Glutamatergic neuron (in vitro differentiated cells): ENCODE data around the gene ADAMTS17. TPM values are rescaled to one million over a fixed set of nuclear protein-coding genes. Genes with fewer than 3 reads are reported as not detected.

ENCODE experiments used
- DNase-seq: peaks from one replicate; pipeline ENCODE4 v3.0.0; 2022
- H3K27ac Mint-ChIP-seq: one replicate; pipeline ENCODE4 v1.8.0; 2020; ENCODE audit warnings: mild to moderate bottlenecking, mixed read lengths, inconsistent platforms; ENCODE audit not compliant: unreplicated experiment
- H3K27me3 Mint-ChIP-seq: one replicate; pipeline ENCODE4 v1.8.0; 2020; ENCODE audit warnings: mild to moderate bottlenecking, moderate library complexity, mixed read lengths, inconsistent platforms; ENCODE audit not compliant: unreplicated experiment
- H3K36me3 Mint-ChIP-seq: one replicate; pipeline ENCODE4 v1.8.0; 2020; ENCODE audit warnings: mild to moderate bottlenecking, mixed read lengths, inconsistent platforms; ENCODE audit not compliant: unreplicated experiment
- H3K4me1 Mint-ChIP-seq: one replicate; pipeline ENCODE4 v1.8.0; 2020; ENCODE audit warnings: mild to moderate bottlenecking, low read depth, mixed read lengths, inconsistent platforms; ENCODE audit not compliant: unreplicated experiment
- H3K4me3 Mint-ChIP-seq: one replicate; pipeline ENCODE4 v1.8.0; 2020; ENCODE audit warnings: mild to moderate bottlenecking, mixed read lengths, inconsistent platforms; ENCODE audit not compliant: unreplicated experiment
- H3K9me3 Mint-ChIP-seq: one replicate; pipeline ENCODE4 v1.8.0; 2020; ENCODE audit warnings: mild to moderate bottlenecking, moderate library complexity, mixed read lengths, inconsistent platforms; ENCODE audit not compliant: unreplicated experiment
- total RNA-seq: library from RNA; stranded (reverse); fragmentation: NEBNext Ultra II Directional; extraction: Animal tissue kit (Norgen Biotek cat#: 25700); gene quantifications from one replicate; pipeline ENCODE4 v1.2.1, GENCODE V29; 2021; ENCODE audit not compliant: unreplicated experiment
- TF ChIP-seq, protein P1 (sequence below): fragments of 200-600 bp; sonication (generic); IDR thresholded peaks from one replicate; pipeline ENCODE4 v1.5.0; 2021; ENCODE audit not compliant: partially characterized antibody, unreplicated experiment

Gene ADAMTS17
- total RNA-seq, 1 donor from 2014 or later = 6.8 TPM

DNA sequence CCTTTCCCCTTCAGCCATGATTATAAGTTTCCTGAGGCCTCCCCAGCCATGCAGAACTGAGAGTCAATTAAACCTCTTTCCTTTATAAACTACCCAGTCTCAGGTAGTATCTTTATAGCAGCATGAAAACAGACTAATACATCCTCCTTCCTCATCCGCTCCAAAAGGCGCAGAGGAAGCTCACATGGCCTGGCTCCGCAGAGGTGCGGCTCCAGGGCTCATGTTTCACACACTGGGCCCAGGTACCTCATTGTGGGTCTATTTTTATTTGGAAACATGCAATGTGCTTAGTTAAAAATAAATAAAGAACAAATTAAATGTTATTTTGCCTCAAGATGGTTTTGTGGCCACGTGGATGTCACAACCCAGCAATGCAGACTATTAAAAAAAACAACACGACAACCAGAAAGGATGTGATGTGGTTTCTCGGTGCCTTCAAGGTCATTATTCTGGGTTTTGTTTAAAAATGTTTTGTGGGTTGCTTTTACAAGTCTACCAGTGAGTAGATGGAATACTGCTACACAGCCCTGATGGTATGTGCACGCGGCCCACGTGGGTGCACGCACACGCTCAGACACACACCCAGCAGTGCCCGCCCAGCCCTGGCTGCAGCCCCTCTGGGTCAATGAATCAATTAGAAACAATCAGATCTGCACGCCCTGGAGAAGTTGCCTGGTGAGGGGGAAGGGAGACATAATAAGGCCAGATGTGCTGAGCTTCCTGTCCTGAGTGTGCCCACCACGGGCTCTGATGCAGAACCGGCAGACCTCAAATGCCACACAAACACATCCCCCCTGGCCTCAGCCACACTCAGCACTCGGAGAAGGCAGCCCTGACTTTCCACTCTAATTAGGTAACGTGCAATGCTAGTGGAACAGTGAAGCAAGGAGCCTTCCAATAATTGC, 140.1 kb downstream of the ADAMTS17 start:
- Mint-ChIP-seq H3K27me3 (peaks cover 3% of the 10 kb centered on the region), H3K36me3 (peaks cover 13% of the 10 kb centered on the region), H3K4me3 (peak overlapping the region; percentile 44), H3K4me1 (peaks cover 17% of the 10 kb centered on the region), H3K27ac (peak overlapping the region; percentile 75), H3K9me3 (peaks cover 8% of the 10 kb centered on the region)
- DNase-seq = no peak
- TF ChIP-seq, protein P1, sequence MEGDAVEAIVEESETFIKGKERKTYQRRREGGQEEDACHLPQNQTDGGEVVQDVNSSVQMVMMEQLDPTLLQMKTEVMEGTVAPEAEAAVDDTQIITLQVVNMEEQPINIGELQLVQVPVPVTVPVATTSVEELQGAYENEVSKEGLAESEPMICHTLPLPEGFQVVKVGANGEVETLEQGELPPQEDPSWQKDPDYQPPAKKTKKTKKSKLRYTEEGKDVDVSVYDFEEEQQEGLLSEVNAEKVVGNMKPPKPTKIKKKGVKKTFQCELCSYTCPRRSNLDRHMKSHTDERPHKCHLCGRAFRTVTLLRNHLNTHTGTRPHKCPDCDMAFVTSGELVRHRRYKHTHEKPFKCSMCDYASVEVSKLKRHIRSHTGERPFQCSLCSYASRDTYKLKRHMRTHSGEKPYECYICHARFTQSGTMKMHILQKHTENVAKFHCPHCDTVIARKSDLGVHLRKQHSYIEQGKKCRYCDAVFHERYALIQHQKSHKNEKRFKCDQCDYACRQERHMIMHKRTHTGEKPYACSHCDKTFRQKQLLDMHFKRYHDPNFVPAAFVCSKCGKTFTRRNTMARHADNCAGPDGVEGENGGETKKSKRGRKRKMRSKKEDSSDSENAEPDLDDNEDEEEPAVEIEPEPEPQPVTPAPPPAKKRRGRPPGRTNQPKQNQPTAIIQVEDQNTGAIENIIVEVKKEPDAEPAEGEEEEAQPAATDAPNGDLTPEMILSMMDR = no peak

DNA sequence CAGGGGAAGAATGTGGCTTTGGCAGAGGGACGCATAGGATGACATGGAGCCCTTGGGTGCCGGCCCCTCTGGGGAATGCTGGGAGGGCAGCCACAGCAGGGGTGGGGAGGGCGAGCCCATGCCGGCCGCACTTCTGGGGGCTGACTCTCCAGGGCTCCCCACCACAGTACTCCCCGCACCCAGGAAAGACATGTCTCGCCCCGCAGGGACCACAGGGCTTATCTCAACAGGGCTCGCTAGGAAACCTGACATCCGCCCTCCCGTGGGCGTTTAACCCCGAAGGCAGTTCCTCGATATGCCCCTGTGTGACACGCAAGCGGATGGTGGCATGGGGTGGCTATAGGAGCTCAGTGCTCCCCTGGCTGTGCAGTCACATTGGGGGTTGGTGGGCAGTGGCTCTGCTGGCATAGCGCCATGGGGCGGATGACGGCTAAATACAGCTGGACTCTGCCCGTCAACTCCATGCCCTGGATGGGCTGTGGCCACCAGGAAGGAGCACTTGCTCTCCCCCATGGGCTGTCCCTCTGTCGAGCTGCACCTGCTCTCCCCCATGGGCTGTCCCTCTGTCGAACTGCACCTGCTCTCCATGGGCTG, 141.4 kb downstream of the ADAMTS17 start:
- DNase-seq = no peak
- H3K4me3 Mint-ChIP-seq = no peak overlapping the region
- peaks cover 16% of the 10 kb centered on the region for H3K4me1 Mint-ChIP-seq
- peaks cover 13% of the 10 kb centered on the region for H3K36me3 Mint-ChIP-seq
- TF ChIP-seq, protein P1 = no peak
- H3K9me3 Mint-ChIP-seq = peaks cover 8% of the 10 kb centered on the region
- no peak overlapping the region for H3K27ac Mint-ChIP-seq
- H3K27me3 Mint-ChIP-seq = peaks cover 3% of the 10 kb centered on the region

DNA sequence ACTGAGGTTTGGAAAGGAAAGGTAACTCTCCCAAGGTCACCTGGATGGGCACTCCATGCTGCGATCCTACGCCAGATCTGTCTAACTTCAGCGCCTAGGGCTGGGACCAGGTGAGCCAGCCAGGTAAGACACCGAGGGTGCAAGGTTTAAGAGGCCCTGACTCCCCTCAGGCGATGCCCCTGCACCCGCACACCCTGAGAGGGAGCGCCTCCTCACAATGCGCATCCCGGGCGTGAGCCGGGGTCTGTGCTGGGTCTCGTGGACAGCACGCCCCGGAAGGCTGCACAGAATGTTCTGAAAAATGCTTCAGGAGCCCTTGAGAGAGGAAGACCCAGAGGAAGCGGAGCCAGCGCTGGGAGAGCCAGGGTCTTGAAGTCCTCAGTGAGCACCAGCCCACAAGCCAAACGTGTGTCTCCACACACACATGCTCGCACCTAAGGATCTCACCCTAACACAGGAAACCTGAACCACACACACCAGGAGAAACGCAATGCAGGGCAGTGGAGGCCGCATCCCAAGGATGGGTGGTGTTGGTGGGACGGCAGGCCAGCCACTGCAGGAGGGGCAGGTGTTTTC, 142.0 kb downstream of the ADAMTS17 start:
- Mint-ChIP-seq H3K27me3 (peaks cover 3% of the 10 kb centered on the region), H3K4me3 (no peak overlapping the region), H3K27ac (no peak overlapping the region), H3K4me1 (peaks cover 19% of the 10 kb centered on the region), H3K9me3 (peaks cover 8% of the 10 kb centered on the region), H3K36me3 (peaks cover 7% of the 10 kb centered on the region)
- TF ChIP-seq, protein P1 = no peak
- DNase-seq = no peak

DNA sequence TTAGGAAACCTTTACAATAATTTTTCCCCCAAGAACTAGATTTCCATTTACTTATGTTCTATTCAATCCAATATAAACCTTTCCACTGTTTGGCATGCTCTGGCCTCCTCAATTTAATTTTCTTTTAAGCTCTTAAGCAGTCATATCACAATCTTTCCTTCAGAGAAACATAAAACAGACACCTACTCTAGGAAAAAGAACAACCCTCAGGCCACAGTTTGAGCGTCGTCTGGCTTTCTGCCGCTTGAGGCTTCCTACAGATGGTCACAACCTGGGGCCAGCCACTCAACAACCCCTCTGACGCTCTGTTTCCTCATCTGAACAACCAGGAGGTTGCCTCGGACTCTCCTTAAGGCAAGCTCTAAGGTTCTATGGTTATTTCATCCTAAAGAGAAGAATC, 143.3 kb downstream of the ADAMTS17 start:
- H3K9me3 Mint-ChIP-seq = peaks cover 10% of the 10 kb centered on the region
- no peak overlapping the region for H3K4me3 Mint-ChIP-seq
- peaks cover 23% of the 10 kb centered on the region for H3K4me1 Mint-ChIP-seq
- TF ChIP-seq, protein P1 = no peak
- no peaks in the 10 kb centered on the region for H3K36me3 Mint-ChIP-seq
- no peak for DNase-seq
- peaks cover 3% of the 10 kb centered on the region for H3K27me3 Mint-ChIP-seq
- H3K27ac Mint-ChIP-seq = no peak overlapping the region
